ENCODE data around the gene PGAP6. TPM values are rescaled to one million over a fixed set of nuclear protein-coding genes. Genes with fewer than 3 reads are reported as not detected.

Gene PGAP6
- total and polyA plus RNA-seq, 2 of the 8 experiments (the other 6 are each of a cell fraction or from before 2014, with no cell fraction given) = 86.8 to 364 TPM

DNA sequence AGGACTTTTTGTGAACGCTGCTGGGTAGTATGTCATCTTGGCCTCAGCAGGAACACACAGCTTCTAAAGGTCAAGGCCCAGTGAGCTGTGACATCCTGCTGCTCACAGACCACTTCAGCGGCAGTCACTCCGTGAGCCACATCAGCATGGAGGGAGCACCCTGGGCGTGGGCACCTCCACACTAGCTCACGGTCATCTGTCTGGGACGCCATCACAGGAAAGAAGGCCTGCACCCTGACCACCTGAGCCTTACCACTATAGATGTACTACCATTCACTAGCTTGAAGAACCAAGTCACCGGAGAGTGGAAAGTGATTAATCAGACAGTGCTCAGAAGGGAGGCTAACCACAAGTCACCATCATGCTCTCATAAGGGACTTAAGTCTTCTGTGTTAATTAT, 32.6 kb downstream of the PGAP6 start:
- no peak overlapping the region for H2AK5ac ChIP-seq (ENCODE audit: low read depth, low read length)
- no peak overlapping the region for H2BK15ac ChIP-seq (ENCODE audit: low read length)
- ChIA-PET CTCF (ENCODE audit: partially characterized antibody) (interaction anchor here (0.7 to 2.4 kb wide), 11 partner anchors 12 to 273 kb away, joined by 3 to 12 read pairs (median 4); partner anchors contain the start of gene MRPL28), POLR2A (ENCODE audit: partially characterized antibody) (interaction anchor here (0.7 to 1.2 kb wide), 3 partner anchors 32 to 296 kb away, joined by 3 to 4 read pairs (median 3); no protein-coding TSS in a partner anchor)
- H3K27me3 ChIP-seq (replicated peaks in 1 of 4; ENCODE audit: control insufficient read depth in 3 of 4, extremely low read depth in 1 of 4, insufficient read depth in 3 of 4, low read length in 3 of 4) = no peaks in the 10 kb centered on the region
- no peak overlapping the region for H3K4me3 ChIP-seq (ENCODE audit: extremely low read depth in 1 of 4, insufficient read depth in 2 of 4, low read depth in 3 of 4, low read length in 4 of 4)
- peaks cover 0 to 4% (median 2%) of the 10 kb centered on the region in 4 experiments; a peak in 4 of 7 replicates for H3K4me1 ChIP-seq (replicated peaks in 1 of 4; ENCODE audit: control insufficient read depth in 3 of 4, insufficient read depth in 4 of 4, low read length in 3 of 4)
- peaks cover 7% of the 10 kb centered on the region; the same call in 1 of the 2 replicates for H3K23me2 ChIP-seq (ENCODE audit: low read depth, low read length)
- no peak overlapping the region for H4K5ac ChIP-seq (ENCODE audit: insufficient read length, low read depth, low read length)
- peaks cover 33% of the 10 kb centered on the region for H3K79me1 ChIP-seq (ENCODE audit: low read depth, low read length)
- H3K4ac ChIP-seq (replicated peaks; ENCODE audit: insufficient read length, low read depth, low read length) = no peak overlapping the region
- H3K36me3 ChIP-seq (ENCODE audit: control insufficient read depth in 2 of 4, insufficient read depth in 4 of 4, low read length in 3 of 4) = peaks cover 7 to 20% (median 10%) of the 10 kb centered on the region in 4 experiments; a peak in 6 of 8 replicates
- H4K91ac ChIP-seq (replicated peaks; ENCODE audit: insufficient read length, low read length) = no peak overlapping the region
- FAIRE-seq (no peak), DNase-seq (ENCODE audit: low read depth in 1 of 2, low spot score in 2 of 2) (no peak)
- H3K27ac ChIP-seq (ENCODE audit: low read depth, low read length) = no peak overlapping the region
- no peak overlapping the region for H3K56ac ChIP-seq (replicated peaks; ENCODE audit: insufficient read length, low read depth, low read length)
- no peaks in the 10 kb centered on the region for H3K9me3 ChIP-seq (ENCODE audit: insufficient read depth in 2 of 2, low read depth in 1 of 2, low read length in 1 of 2)
- peaks cover 14 to 38% of the 10 kb centered on the region in 2 experiments for H4K20me1 ChIP-seq (replicated peaks in 1 of 2; ENCODE audit: control insufficient read depth in 1 of 2, insufficient read depth in 2 of 2, low read length in 2 of 2)
- H2BK120ac ChIP-seq (replicated peaks; ENCODE audit: low read depth, low read length) = no peak overlapping the region
- no peak overlapping the region for H4K8ac ChIP-seq (ENCODE audit: extremely low read depth, insufficient read depth, low read length)
- H2AFZ ChIP-seq (ENCODE audit: low read length) = no peak overlapping the region
- TF ChIP-seq SIN3A (conservative IDR thresholded peaks at IDR 0.05 in 1 of 2, IDR thresholded peaks at IDR 0.05 in 1 of 2; ENCODE audit: low read depth in 1 of 2, low read length in 2 of 2) = no peak
- TF ChIP-seq CHD1 (IDR thresholded peaks at IDR 0.05; ENCODE audit: low read depth, low read length) = no peak
- no peak for TF ChIP-seq FOSL1 (IDR thresholded peaks at IDR 0.05; ENCODE audit: insufficient read depth, low read depth, low read length)
- no peak for TF ChIP-seq EP300 (IDR thresholded peaks at IDR 0.05; ENCODE audit: borderline replicate concordance in 1 of 2, low read depth in 2 of 2, low read length in 2 of 2)
- TF ChIP-seq, protein P1, sequence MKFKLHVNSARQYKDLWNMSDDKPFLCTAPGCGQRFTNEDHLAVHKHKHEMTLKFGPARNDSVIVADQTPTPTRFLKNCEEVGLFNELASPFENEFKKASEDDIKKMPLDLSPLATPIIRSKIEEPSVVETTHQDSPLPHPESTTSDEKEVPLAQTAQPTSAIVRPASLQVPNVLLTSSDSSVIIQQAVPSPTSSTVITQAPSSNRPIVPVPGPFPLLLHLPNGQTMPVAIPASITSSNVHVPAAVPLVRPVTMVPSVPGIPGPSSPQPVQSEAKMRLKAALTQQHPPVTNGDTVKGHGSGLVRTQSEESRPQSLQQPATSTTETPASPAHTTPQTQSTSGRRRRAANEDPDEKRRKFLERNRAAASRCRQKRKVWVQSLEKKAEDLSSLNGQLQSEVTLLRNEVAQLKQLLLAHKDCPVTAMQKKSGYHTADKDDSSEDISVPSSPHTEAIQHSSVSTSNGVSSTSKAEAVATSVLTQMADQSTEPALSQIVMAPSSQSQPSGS (IDR thresholded peaks at IDR 0.05; ENCODE audit: low read length) = no peak
- TF ChIP-seq SIRT6 (IDR thresholded peaks at IDR 0.05; ENCODE audit: low read length) = no peak
- no peak overlapping the region for H3K23ac ChIP-seq (ENCODE audit: insufficient read length)
- H2BK5ac ChIP-seq (ENCODE audit: low read depth, low read length) = no peak overlapping the region
- H2BK20ac ChIP-seq (ENCODE audit: low read length) = no peak overlapping the region
- WGBS, 2 experiments (ENCODE audit: extremely low coverage in 1 of 2, insufficient coverage in 1 of 2, insufficient read length in 1 of 2, insufficient replicate concordance in 2 of 2, low coverage in 1 of 2, low lambda C conversion rate in 2 of 2, missing lambda C conversion rate in 1 of 2) = 87% methylated on average over 7 of the region's 7 CpGs; no CpG with 5 or more reads in 1 of the 2 experiments
- H3K79me2 ChIP-seq (ENCODE audit: control insufficient read depth in 1 of 2, insufficient read depth in 2 of 2, low read length in 2 of 2) = peaks cover 16 to 72% of the 10 kb centered on the region in 2 experiments; a peak in 3 of 4 replicates
- H3K4me2 ChIP-seq (ENCODE audit: insufficient read depth in 1 of 2, low read depth in 2 of 2, low read length in 2 of 2) = no peak overlapping the region
- H3K9ac ChIP-seq (replicated peaks in 1 of 4; ENCODE audit: extremely low read depth in 1 of 4, low read depth in 3 of 4, low read length in 3 of 4) = no peak overlapping the region
- no peak overlapping the region for H2BK12ac ChIP-seq (ENCODE audit: low read depth, low read length)
- no peak overlapping the region for H3K14ac ChIP-seq (ENCODE audit: insufficient read length)
- H3K18ac ChIP-seq (ENCODE audit: extremely low read depth, low read length) = no peak overlapping the region

All from H1 (cell line).